Measurements from ENCODE around the gene MOGAT1.

- no peak for TF ChIP-seq CTCF (IDR thresholded peaks at IDR 0.05; ENCODE audit: low read depth, low read length)
- TF ChIP-seq EZH2phosphoT487 (IDR thresholded peaks at IDR 0.05; ENCODE audit: low read depth): no peak
Observed at GRCh38 chr2:222732489-222733178, 61.2 kb downstream of the MOGAT1 start.

Data from OCI-LY3 (cell line).